ENCODE measurements around the gene BCL2L15. TPM values are rescaled to one million over a fixed set of nuclear protein-coding genes. Genes with fewer than 3 reads are reported as not detected.
A peak's percentile ranks its signal among the peaks of the same experiment; 100 is the strongest.

The BCL2L15 gene
- total RNA-seq, 1 donor from 2014 or later, result 0.84 TPM

- peaks cover 4% of the 10 kb centered on the region for H3K9me3 Mint-ChIP-seq
- no peaks in the 10 kb centered on the region for H3K4me1 Mint-ChIP-seq
- no peak for DNase-seq (ENCODE audit: low read depth, low spot score)
- TF ChIP-seq CTCF (conservative IDR thresholded peaks at IDR 0.05), result no peak
- H3K4me3 Mint-ChIP-seq, result no peak overlapping the region
- H3K27me3 Mint-ChIP-seq (ENCODE audit: low read depth), result no peaks in the 10 kb centered on the region
- no peaks in the 10 kb centered on the region for H3K36me3 Mint-ChIP-seq (ENCODE audit: low read depth)
- no peak overlapping the region for H3K27ac Mint-ChIP-seq (ENCODE audit: unreplicated experiment)
Observed at GRCh38 chr1:113850127-113850796, 37.1 kb downstream of the BCL2L15 start.

- H3K27ac Mint-ChIP-seq (ENCODE audit: unreplicated experiment), result no peak overlapping the region
- H3K4me3 Mint-ChIP-seq, result no peak overlapping the region
- no peaks in the 10 kb centered on the region for H3K36me3 Mint-ChIP-seq (ENCODE audit: low read depth)
Observed at GRCh38 chr1:113849072-113849471, 38.3 kb downstream of the BCL2L15 start.

GRCh38 chr1:113846391-113847035 lies 40.9 kb downstream of the BCL2L15 start:
- no peak for TF ChIP-seq CTCF (conservative IDR thresholded peaks at IDR 0.05)
- Mint-ChIP-seq H3K9me3 (peaks cover 4% of the 10 kb centered on the region), H3K4me1 (no peaks in the 10 kb centered on the region), H3K4me3 (no peak overlapping the region), H3K36me3 (ENCODE audit: low read depth) (no peaks in the 10 kb centered on the region), H3K27me3 (ENCODE audit: low read depth) (no peaks in the 10 kb centered on the region), H3K27ac (ENCODE audit: unreplicated experiment) (no peak overlapping the region)
- no peak for DNase-seq (ENCODE audit: low read depth, low spot score)

More at GRCh38 chr1:113849072-113849471, 38.3 kb downstream of the BCL2L15 start:
- no peak for TF ChIP-seq CTCF (conservative IDR thresholded peaks at IDR 0.05)
- Mint-ChIP-seq H3K9me3 (peaks cover 4% of the 10 kb centered on the region), H3K4me1 (no peaks in the 10 kb centered on the region), H3K27me3 (ENCODE audit: low read depth) (no peaks in the 10 kb centered on the region)
- no peak for DNase-seq (ENCODE audit: low read depth, low spot score)

GRCh38 chr1:113836534-113836933 lies 50.8 kb downstream of the BCL2L15 start:
- Mint-ChIP-seq H3K4me1 (no peaks in the 10 kb centered on the region), H3K36me3 (ENCODE audit: low read depth) (no peaks in the 10 kb centered on the region), H3K9me3 (peaks cover 5% of the 10 kb centered on the region), H3K4me3 (no peak overlapping the region), H3K27ac (ENCODE audit: unreplicated experiment) (no peak overlapping the region), H3K27me3 (ENCODE audit: low read depth) (peaks cover 3% of the 10 kb centered on the region)
- no peak for DNase-seq (ENCODE audit: low read depth, low spot score)
- TF ChIP-seq CTCF (conservative IDR thresholded peaks at IDR 0.05), result no peak

- H3K27ac Mint-ChIP-seq (ENCODE audit: unreplicated experiment), result no peak overlapping the region
- peak; percentile 87 for TF ChIP-seq CTCF (conservative IDR thresholded peaks at IDR 0.05)
- H3K4me1 Mint-ChIP-seq, result no peaks in the 10 kb centered on the region
Observed at GRCh38 chr1:113835686-113836290, 51.6 kb downstream of the BCL2L15 start.

More at GRCh38 chr1:113835686-113836290, 51.6 kb downstream of the BCL2L15 start:
- Mint-ChIP-seq H3K36me3 (ENCODE audit: low read depth) (no peaks in the 10 kb centered on the region), H3K4me3 (no peak overlapping the region), H3K9me3 (peaks cover 3% of the 10 kb centered on the region), H3K27me3 (ENCODE audit: low read depth) (peaks cover 8% of the 10 kb centered on the region)
- DNase-seq (ENCODE audit: low read depth, low spot score), result no peak

Measured in neural crest cell (in vitro differentiated cells).